Peyer's patch (tissue), 4 donors: Measurements from ENCODE around the gene MAG.

Source experiments
- CTCF ChIP-seq, 6 experiments: fragments of 450-650 bp in 4 of 6; fragments of 200-600 bp in 2 of 6; sonication (generic) in 1 of 6; IDR thresholded peaks; one replicate each; pipeline ENCODE4 v1.5.1; 2017 to 2019; ENCODE audit warnings: antibody characterized with exemption in 6 of 6, mild to moderate bottlenecking in 3 of 6, moderate library complexity in 1 of 6
- POLR2A ChIP-seq, 2 donors: fragments of 450-650 bp; IDR thresholded peaks; one replicate each; pipeline ENCODE4 v1.5.1; 2017; ENCODE audit warnings: antibody characterized with exemption in 2 of 2, mild to moderate bottlenecking in 2 of 2, moderate library complexity in 2 of 2

- no peak for TF ChIP-seq CTCF (IDR thresholded peaks at IDR 0.05)
- TF ChIP-seq POLR2A (IDR thresholded peaks at IDR 0.05) = no peak
Measured at GRCh38 chr19:35336166-35336955, 44.4 kb downstream of the MAG start.
